ENCODE data around the gene ARID3A.

DNA sequence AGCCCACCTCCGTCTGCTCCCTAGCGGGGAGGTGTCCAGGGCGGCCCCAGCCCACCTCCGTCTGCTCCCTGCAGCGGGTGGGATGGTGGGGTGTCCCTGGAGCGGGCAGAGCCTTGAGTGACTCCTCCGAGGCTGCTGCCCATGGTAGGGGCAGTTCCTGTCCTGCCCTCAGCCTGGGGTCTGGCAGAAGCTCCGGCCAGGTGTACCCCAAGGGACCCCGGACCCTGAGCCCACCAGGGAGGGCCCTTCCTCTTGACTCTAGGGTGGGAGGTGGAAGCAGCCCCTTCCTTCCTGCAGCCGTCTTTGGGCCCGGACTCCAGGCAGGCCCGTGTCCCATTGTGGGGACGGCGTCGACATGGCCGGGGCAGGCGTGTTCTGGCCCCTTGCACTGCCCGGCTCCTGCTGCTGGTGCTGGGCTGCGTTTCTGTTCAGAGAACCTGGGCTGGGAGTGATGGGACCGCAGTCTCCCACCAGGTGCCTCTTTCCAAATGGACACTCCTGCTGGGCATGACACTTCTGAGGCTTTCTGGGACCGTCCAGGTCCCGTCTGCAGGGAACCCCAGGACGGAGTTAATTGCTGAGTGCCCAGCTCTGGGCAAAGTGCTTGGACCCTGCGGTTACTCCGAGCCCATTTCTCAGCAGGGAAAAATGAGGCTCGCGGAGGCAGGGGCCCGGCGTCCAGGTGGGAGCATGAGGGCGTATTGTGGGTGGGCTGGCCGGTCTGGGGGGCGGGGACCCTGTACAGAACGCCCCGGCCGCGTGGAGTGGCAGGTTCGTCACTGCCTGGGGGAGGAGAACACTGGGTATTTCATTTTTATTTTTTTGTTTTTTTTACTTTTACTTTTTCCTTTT, 19.8 kb downstream of the ARID3A start:
- TF ChIP-seq, protein P1, sequence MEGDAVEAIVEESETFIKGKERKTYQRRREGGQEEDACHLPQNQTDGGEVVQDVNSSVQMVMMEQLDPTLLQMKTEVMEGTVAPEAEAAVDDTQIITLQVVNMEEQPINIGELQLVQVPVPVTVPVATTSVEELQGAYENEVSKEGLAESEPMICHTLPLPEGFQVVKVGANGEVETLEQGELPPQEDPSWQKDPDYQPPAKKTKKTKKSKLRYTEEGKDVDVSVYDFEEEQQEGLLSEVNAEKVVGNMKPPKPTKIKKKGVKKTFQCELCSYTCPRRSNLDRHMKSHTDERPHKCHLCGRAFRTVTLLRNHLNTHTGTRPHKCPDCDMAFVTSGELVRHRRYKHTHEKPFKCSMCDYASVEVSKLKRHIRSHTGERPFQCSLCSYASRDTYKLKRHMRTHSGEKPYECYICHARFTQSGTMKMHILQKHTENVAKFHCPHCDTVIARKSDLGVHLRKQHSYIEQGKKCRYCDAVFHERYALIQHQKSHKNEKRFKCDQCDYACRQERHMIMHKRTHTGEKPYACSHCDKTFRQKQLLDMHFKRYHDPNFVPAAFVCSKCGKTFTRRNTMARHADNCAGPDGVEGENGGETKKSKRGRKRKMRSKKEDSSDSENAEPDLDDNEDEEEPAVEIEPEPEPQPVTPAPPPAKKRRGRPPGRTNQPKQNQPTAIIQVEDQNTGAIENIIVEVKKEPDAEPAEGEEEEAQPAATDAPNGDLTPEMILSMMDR (IDR thresholded peaks at IDR 0.05; ENCODE audit: insufficient read depth, low read length) = no peak
- TF ChIP-seq POLR2AphosphoS5 (IDR thresholded peaks at IDR 0.05; ENCODE audit: low read depth) = no peak

Measured in HL-60 (cell line).